ENCODE measurements around the gene SIM1.

DNA sequence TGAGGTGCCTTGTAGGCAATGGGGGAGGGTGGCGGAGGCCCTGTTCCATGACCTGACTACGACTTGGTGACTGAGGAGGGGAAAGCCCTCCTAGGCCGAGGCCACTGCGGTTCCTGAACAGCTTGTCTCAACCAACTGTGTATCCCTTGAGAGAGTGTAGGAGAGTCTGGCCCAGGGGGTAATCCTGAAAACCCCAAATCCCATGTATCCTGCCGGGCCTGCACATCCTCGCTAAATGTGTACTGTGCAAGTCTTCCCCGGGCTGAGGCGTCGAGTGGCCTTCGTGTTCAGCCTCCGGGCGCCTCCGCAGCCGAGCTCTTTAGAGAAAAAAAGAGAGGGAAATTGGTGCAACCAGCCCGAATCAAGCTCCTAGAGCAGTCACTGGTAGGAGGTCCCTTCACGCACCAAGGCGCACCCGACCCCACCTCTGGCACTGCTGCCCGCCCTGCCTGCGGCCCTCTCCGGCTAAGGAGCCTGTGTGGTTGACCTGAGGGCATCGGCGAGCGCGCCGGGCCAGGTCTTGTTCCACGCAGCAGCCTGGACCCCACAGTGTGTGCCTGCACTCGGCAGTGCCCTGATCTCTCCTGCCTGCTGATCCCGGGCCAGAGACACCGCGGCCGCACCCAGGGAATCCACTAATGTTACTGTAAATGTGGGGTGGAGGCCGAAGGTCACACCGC is 7.3 kb downstream of the SIM1 start:
- TF ChIP-seq, protein P1, sequence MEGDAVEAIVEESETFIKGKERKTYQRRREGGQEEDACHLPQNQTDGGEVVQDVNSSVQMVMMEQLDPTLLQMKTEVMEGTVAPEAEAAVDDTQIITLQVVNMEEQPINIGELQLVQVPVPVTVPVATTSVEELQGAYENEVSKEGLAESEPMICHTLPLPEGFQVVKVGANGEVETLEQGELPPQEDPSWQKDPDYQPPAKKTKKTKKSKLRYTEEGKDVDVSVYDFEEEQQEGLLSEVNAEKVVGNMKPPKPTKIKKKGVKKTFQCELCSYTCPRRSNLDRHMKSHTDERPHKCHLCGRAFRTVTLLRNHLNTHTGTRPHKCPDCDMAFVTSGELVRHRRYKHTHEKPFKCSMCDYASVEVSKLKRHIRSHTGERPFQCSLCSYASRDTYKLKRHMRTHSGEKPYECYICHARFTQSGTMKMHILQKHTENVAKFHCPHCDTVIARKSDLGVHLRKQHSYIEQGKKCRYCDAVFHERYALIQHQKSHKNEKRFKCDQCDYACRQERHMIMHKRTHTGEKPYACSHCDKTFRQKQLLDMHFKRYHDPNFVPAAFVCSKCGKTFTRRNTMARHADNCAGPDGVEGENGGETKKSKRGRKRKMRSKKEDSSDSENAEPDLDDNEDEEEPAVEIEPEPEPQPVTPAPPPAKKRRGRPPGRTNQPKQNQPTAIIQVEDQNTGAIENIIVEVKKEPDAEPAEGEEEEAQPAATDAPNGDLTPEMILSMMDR (IDR thresholded peaks at IDR 0.05), result no peak
- no peak for TF ChIP-seq POLR2A (IDR thresholded peaks at IDR 0.05)
- no peak for TF ChIP-seq POLR2AphosphoS5 (IDR thresholded peaks at IDR 0.05)
- no peak for TF ChIP-seq EP300 (IDR thresholded peaks at IDR 0.05)
